NCI-H446 treated with DMSO at 0.1 percent for 48 hours (cell line): ENCODE data around the gene CPTP.
"Not testable (repeated sequence)": the region's sequence is repeated elsewhere in the genome, so short reads cannot be mapped to it uniquely, and the experiment has no call there.

Experiments
- DNase-seq: peaks from one replicate; lab custom pipeline; 2025; lab: John Stamatoyannopoulos, UW

The CPTP gene

GRCh38 chr1:1366699-1367066, 42.1 kb downstream of the CPTP start:
- no peak for DNase-seq

GRCh38 chr1:1367315-1367714, 42.7 kb downstream of the CPTP start:
- DNase-seq: no peak

- not testable (repeated sequence) for DNase-seq
Observed at GRCh38 chr1:1370094-1370493, 45.5 kb downstream of the CPTP start.

- DNase-seq: no peak
Observed at GRCh38 chr1:1370771-1371300, 46.2 kb downstream of the CPTP start.

- no peak for DNase-seq
Observed at GRCh38 chr1:1371364-1371745, 46.8 kb downstream of the CPTP start.

GRCh38 chr1:1371746-1372711, 47.4 kb downstream of the CPTP start:
- DNase-seq: no peak

GRCh38 chr1:1373051-1373814, 48.6 kb downstream of the CPTP start:
- no peak for DNase-seq

- no peak for DNase-seq
Observed at GRCh38 chr1:1373815-1374588, 49.4 kb downstream of the CPTP start.

GRCh38 chr1:1374589-1374928, 50.0 kb downstream of the CPTP start:
- DNase-seq: no peak

- peak; percentile 99 for DNase-seq
Observed at GRCh38 chr1:1374929-1375662, 50.5 kb downstream of the CPTP start, which contains the start of gene AURKAIP1. AURKAIP1 (minus strand) TSS chr1:1375207; CDS start chr1:1374756, 451 bp downstream.

GRCh38 chr1:1376551-1377226, 52.1 kb downstream of the CPTP start:
- no peak for DNase-seq

GRCh38 chr1:1377540-1378205, 53.1 kb downstream of the CPTP start:
- no peak for DNase-seq
